SJCRH30 (cell line): ENCODE data around the gene ZNF444. TPM values are rescaled to one million over a fixed set of nuclear protein-coding genes. Genes with fewer than 3 reads are reported as not detected.
"Not testable (repeated sequence)": the region's sequence is repeated elsewhere in the genome, so short reads cannot be mapped to it uniquely, and the experiment has no call there.

Source experiments
- DNase-seq, 2 experiments: peaks; one replicate each; pipeline ENCODE4 v3.0.0-alpha.2; 2015 to 2020
- H3K27ac ChIP-seq: fragments of 250-450 bp; sonication (Bioruptor Pico); 2 replicates; pipeline ENCODE4 v1.5.1; 2020; ENCODE audit warnings: mild to moderate bottlenecking, moderate library complexity
- H3K27me3 ChIP-seq: fragments of 250-450 bp; sonication (Bioruptor Pico); 2 replicates; pipeline ENCODE4 v1.5.1; 2020; ENCODE audit warnings: mild to moderate bottlenecking, moderate library complexity
- H3K36me3 ChIP-seq: fragments of 250-450 bp; sonication (Bioruptor Pico); 2 replicates; pipeline ENCODE4 v1.5.1; 2020; ENCODE audit warnings: mild to moderate bottlenecking, moderate library complexity
- H3K4me1 ChIP-seq: fragments of 250-450 bp; sonication (Bioruptor Pico); 2 replicates; pipeline ENCODE4 v1.5.1; 2020; ENCODE audit warnings: mild to moderate bottlenecking, moderate library complexity
- H3K4me3 ChIP-seq: fragments of 250-450 bp; sonication (Bioruptor Pico); 2 replicates; pipeline ENCODE4 v1.5.1; 2020; ENCODE audit warnings: mild to moderate bottlenecking, moderate library complexity
- H3K9me3 ChIP-seq: fragments of 250-450 bp; sonication (Bioruptor Pico); replicated peaks from 2 replicates; pipeline ENCODE4 v1.5.1; 2020; ENCODE audit warnings: mild to moderate bottlenecking, moderate library complexity
- total RNA-seq: library from RNA; depleted of rRNA; stranded (reverse); fragments of >200 nt; shearing (Covaris generic); gene quantifications from 2 replicates; pipeline ENCODE4 v1.2.3, GENCODE V29; 2014

Gene ZNF444
- total RNA-seq, 1 experiment from 2014 or later: 18.7 TPM

- no peaks in the 10 kb centered on the region for H3K27me3 ChIP-seq
- H3K4me1 ChIP-seq: no peaks in the 10 kb centered on the region
- no peak overlapping the region for H3K27ac ChIP-seq
- H3K36me3 ChIP-seq: peaks cover 48% of the 10 kb centered on the region
- H3K4me3 ChIP-seq: no peak overlapping the region
- DNase-seq: no peak
- no peaks in the 10 kb centered on the region for H3K9me3 ChIP-seq
Measured at GRCh38 chr19:56103027-56103614, 38.0 kb upstream of the ZNF444 start.

GRCh38 chr19:56104423-56104822, 36.7 kb upstream of the ZNF444 start:
- H3K9me3 ChIP-seq: no peaks in the 10 kb centered on the region
- H3K4me3 ChIP-seq: no peak overlapping the region
- H3K27ac ChIP-seq: no peak overlapping the region
- H3K36me3 ChIP-seq: peaks cover 41% of the 10 kb centered on the region
- no peak for DNase-seq
- no peaks in the 10 kb centered on the region for H3K27me3 ChIP-seq
- H3K4me1 ChIP-seq: peaks cover 6% of the 10 kb centered on the region

- H3K27ac ChIP-seq: no peak overlapping the region
- DNase-seq: no peak
- no peaks in the 10 kb centered on the region for H3K9me3 ChIP-seq
- no peak overlapping the region for H3K4me3 ChIP-seq
- H3K27me3 ChIP-seq: no peaks in the 10 kb centered on the region
- peaks cover 37% of the 10 kb centered on the region for H3K36me3 ChIP-seq
- H3K4me1 ChIP-seq: peaks cover 13% of the 10 kb centered on the region
Measured at GRCh38 chr19:56105090-56105701, 35.9 kb upstream of the ZNF444 start.

GRCh38 chr19:56105831-56106396, 35.2 kb upstream of the ZNF444 start:
- not testable (repeated sequence) for DNase-seq, H3K27me3 ChIP-seq, H3K9me3 ChIP-seq, H3K4me3 ChIP-seq, H3K27ac ChIP-seq
- Histone ChIP-seq H3K36me3 (peaks cover 35% of the 10 kb centered on the region), H3K4me1 (peaks cover 18% of the 10 kb centered on the region)

GRCh38 chr19:56106397-56106849, 34.7 kb upstream of the ZNF444 start:
- peaks cover 31% of the 10 kb centered on the region for H3K36me3 ChIP-seq
- H3K9me3 ChIP-seq: no peaks in the 10 kb centered on the region
- H3K27ac ChIP-seq: no peak overlapping the region
- H3K27me3 ChIP-seq: no peaks in the 10 kb centered on the region
- H3K4me1 ChIP-seq: peaks cover 23% of the 10 kb centered on the region
- DNase-seq: no peak
- H3K4me3 ChIP-seq: no peak overlapping the region

- peaks cover 25% of the 10 kb centered on the region for H3K36me3 ChIP-seq
- H3K27me3 ChIP-seq: no peaks in the 10 kb centered on the region
- no peak for DNase-seq
- no peaks in the 10 kb centered on the region for H3K9me3 ChIP-seq
- no peak overlapping the region for H3K4me3 ChIP-seq
- H3K4me1 ChIP-seq: peaks cover 28% of the 10 kb centered on the region
- H3K27ac ChIP-seq: no peak overlapping the region
Measured at GRCh38 chr19:56106993-56107392, 34.1 kb upstream of the ZNF444 start.

- no peaks in the 10 kb centered on the region for H3K27me3 ChIP-seq
- peaks cover 30% of the 10 kb centered on the region for H3K4me1 ChIP-seq
- H3K27ac ChIP-seq: no peak overlapping the region
- peaks cover 18% of the 10 kb centered on the region for H3K36me3 ChIP-seq
- no peaks in the 10 kb centered on the region for H3K9me3 ChIP-seq
- no peak overlapping the region for H3K4me3 ChIP-seq
- no peak for DNase-seq
Measured at GRCh38 chr19:56107626-56108351, 33.3 kb upstream of the ZNF444 start.

GRCh38 chr19:56108447-56109195, 32.5 kb upstream of the ZNF444 start:
- no peak overlapping the region for H3K4me3 ChIP-seq
- H3K27me3 ChIP-seq: no peaks in the 10 kb centered on the region
- no peak for DNase-seq
- no peak overlapping the region for H3K27ac ChIP-seq
- peaks cover 15% of the 10 kb centered on the region for H3K36me3 ChIP-seq
- no peaks in the 10 kb centered on the region for H3K9me3 ChIP-seq
- peaks cover 30% of the 10 kb centered on the region for H3K4me1 ChIP-seq

- DNase-seq: peak; percentile 37 to 40
- Histone ChIP-seq H3K4me3 (no peak overlapping the region), H3K27ac (no peak overlapping the region), H3K27me3 (no peaks in the 10 kb centered on the region), H3K9me3 (no peaks in the 10 kb centered on the region), H3K4me1 (peaks cover 30% of the 10 kb centered on the region), H3K36me3 (peaks cover 15% of the 10 kb centered on the region)
Measured at GRCh38 chr19:56109226-56109625, 31.9 kb upstream of the ZNF444 start.

- peak; percentile 74 to 80 for DNase-seq
- Histone ChIP-seq H3K9me3 (no peaks in the 10 kb centered on the region), H3K4me3 (no peak overlapping the region), H3K27ac (peak overlapping the region; percentile 76), H3K4me1 (peaks cover 30% of the 10 kb centered on the region), H3K27me3 (no peaks in the 10 kb centered on the region), H3K36me3 (peaks cover 15% of the 10 kb centered on the region)
Measured at GRCh38 chr19:56110515-56111448, 30.3 kb upstream of the ZNF444 start.

GRCh38 chr19:56111601-56112312, 29.3 kb upstream of the ZNF444 start:
- H3K27ac ChIP-seq: peak overlapping the region; percentile 76
- peaks cover 30% of the 10 kb centered on the region for H3K4me1 ChIP-seq
- peak; percentile 55 to 57 for DNase-seq

GRCh38 chr19:56112313-56112709, 28.8 kb upstream of the ZNF444 start:
- H3K4me3 ChIP-seq: no peak overlapping the region
- H3K27me3 ChIP-seq: no peaks in the 10 kb centered on the region
- H3K27ac ChIP-seq: no peak overlapping the region
- H3K36me3 ChIP-seq: peaks cover 4% of the 10 kb centered on the region
- DNase-seq: no peak
- H3K9me3 ChIP-seq: no peaks in the 10 kb centered on the region
- peaks cover 30% of the 10 kb centered on the region for H3K4me1 ChIP-seq

More at GRCh38 chr19:56111601-56112312, 29.3 kb upstream of the ZNF444 start:
- Histone ChIP-seq H3K36me3 (peaks cover 10% of the 10 kb centered on the region), H3K4me3 (no peak overlapping the region), H3K27me3 (no peaks in the 10 kb centered on the region), H3K9me3 (no peaks in the 10 kb centered on the region)

- no peak overlapping the region for H3K4me3 ChIP-seq
- peaks cover 5% of the 10 kb centered on the region; the same call in 1 of the 2 replicates for H3K36me3 ChIP-seq
- no peaks in the 10 kb centered on the region for H3K27me3 ChIP-seq
- DNase-seq: no peak
- peaks cover 30% of the 10 kb centered on the region for H3K4me1 ChIP-seq
- H3K9me3 ChIP-seq: no peaks in the 10 kb centered on the region
- no peak overlapping the region for H3K27ac ChIP-seq
Measured at GRCh38 chr19:56113074-56113632, 27.9 kb upstream of the ZNF444 start.
